ENCODE measurements around the gene NAA25.

- TF ChIP-seq, protein P1, sequence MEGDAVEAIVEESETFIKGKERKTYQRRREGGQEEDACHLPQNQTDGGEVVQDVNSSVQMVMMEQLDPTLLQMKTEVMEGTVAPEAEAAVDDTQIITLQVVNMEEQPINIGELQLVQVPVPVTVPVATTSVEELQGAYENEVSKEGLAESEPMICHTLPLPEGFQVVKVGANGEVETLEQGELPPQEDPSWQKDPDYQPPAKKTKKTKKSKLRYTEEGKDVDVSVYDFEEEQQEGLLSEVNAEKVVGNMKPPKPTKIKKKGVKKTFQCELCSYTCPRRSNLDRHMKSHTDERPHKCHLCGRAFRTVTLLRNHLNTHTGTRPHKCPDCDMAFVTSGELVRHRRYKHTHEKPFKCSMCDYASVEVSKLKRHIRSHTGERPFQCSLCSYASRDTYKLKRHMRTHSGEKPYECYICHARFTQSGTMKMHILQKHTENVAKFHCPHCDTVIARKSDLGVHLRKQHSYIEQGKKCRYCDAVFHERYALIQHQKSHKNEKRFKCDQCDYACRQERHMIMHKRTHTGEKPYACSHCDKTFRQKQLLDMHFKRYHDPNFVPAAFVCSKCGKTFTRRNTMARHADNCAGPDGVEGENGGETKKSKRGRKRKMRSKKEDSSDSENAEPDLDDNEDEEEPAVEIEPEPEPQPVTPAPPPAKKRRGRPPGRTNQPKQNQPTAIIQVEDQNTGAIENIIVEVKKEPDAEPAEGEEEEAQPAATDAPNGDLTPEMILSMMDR (IDR thresholded peaks at IDR 0.05), result no peak
- TF ChIP-seq POLR2A (IDR thresholded peaks at IDR 0.05), result no peak
Observed at GRCh38 chr12:111984820-111985219, 123.8 kb downstream of the NAA25 start.
